Stimulated activated CD4-positive, alpha-beta T cell treated with anti-CD3 and anti-CD28 coated beads, TNF-alpha, amount 100 ng/mL, for 4 hours (primary cell): ENCODE results near the gene UBE4A.
"Not testable (repeated sequence)": the region's sequence is repeated elsewhere in the genome, so short reads cannot be mapped to it uniquely, and the experiment has no call there.

ENCODE experiments used
- DNase-seq, 3 experiments: peaks; one replicate each; pipeline ENCODE4 v3.0.0-alpha.2; 2020; ENCODE audit warnings: low read depth in 3 of 3

UBE4A gene

GRCh38 chr11:118398791-118399559 is 39.6 kb downstream of the UBE4A start:
- DNase-seq, result no peak

GRCh38 chr11:118401151-118401879 is 41.9 kb downstream of the UBE4A start, which contains the start of gene ATP5MG:
TSS of gene ATP5MG (plus strand) at chr11:118401606. CDS start at chr11:118401666, 60 bp downstream.
- DNase-seq, result peak; percentile 80 to 87 (median 81)

GRCh38 chr11:118401880-118402590 is 42.6 kb downstream of the UBE4A start:
- DNase-seq, result no peak

- not testable (repeated sequence) for DNase-seq
Measured at GRCh38 chr11:118402594-118402993, 43.2 kb downstream of the UBE4A start.

- DNase-seq, result no peak
Measured at GRCh38 chr11:118406599-118407166, 47.3 kb downstream of the UBE4A start.

- DNase-seq, result no peak
Measured at GRCh38 chr11:118410055-118410745, 50.8 kb downstream of the UBE4A start.

GRCh38 chr11:118411530-118411929 is 52.1 kb downstream of the UBE4A start:
- DNase-seq, result no peak

- no peak for DNase-seq
Measured at GRCh38 chr11:118412921-118413320, 53.5 kb downstream of the UBE4A start.

- no peak for DNase-seq
Measured at GRCh38 chr11:118415062-118415738, 55.8 kb downstream of the UBE4A start.

GRCh38 chr11:118415739-118416068 is 56.3 kb downstream of the UBE4A start:
- no peak for DNase-seq

- DNase-seq, result not testable (repeated sequence)
Measured at GRCh38 chr11:118416900-118417299, 57.5 kb downstream of the UBE4A start.

GRCh38 chr11:118417801-118418200 is 58.4 kb downstream of the UBE4A start:
- DNase-seq, result no peak

- DNase-seq, result no peak
Measured at GRCh38 chr11:118418766-118419165, 59.4 kb downstream of the UBE4A start.

- DNase-seq, result no peak
Measured at GRCh38 chr11:118427707-118428106, 68.3 kb downstream of the UBE4A start.

- DNase-seq, result no peak
Measured at GRCh38 chr11:118430956-118431355, 71.6 kb downstream of the UBE4A start.

- DNase-seq, result no peak
Measured at GRCh38 chr11:118434123-118434552, 74.7 kb downstream of the UBE4A start.

- peak in 2 of 3 experiments; percentile 13 to 15 for DNase-seq
Measured at GRCh38 chr11:118434553-118435289, 75.3 kb downstream of the UBE4A start.

GRCh38 chr11:118435290-118435892 is 76.0 kb downstream of the UBE4A start:
- peak in 2 of 3 experiments; percentile 35 to 44 for DNase-seq

GRCh38 chr11:118435893-118436624 is 76.7 kb downstream of the UBE4A start, which contains the start of gene KMT2A:
TSS of gene KMT2A (plus strand) at chr11:118436492. CDS start at chr11:118436513, 21 bp downstream.
- peak; percentile 84 to 96 (median 87) for DNase-seq
